Activated effector memory CD4-positive, alpha-beta T cell treated with Interleukin-2 at 50 U/mL for 16 hours (primary cell): Measurements from ENCODE around the gene HEPACAM.

ENCODE experiments used
- DNase-seq: peaks from one replicate; pipeline ENCODE4 v3.0.0-alpha.2; 2020

Gene HEPACAM

DNA sequence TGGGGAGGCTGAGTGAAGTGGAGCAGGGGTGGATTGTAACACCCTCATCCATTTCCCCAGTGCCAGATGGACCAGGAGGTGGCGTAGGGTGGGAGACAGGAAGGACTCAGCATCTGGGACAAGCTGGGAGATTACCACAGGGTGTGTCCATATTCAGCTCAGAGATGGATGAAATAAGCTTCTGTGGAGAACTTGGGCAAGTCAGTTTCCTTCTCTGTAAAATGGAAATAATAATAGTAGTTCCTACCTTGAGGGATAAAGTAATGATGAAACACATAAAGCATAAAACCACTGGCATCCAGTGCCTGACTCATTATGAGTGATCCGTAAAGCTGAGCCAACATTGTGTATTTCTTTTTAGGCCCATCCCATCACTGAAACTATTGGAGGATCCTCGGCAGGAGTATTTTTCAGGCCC lies 37.6 kb downstream of the HEPACAM start:
- DNase-seq, result no peak

DNA sequence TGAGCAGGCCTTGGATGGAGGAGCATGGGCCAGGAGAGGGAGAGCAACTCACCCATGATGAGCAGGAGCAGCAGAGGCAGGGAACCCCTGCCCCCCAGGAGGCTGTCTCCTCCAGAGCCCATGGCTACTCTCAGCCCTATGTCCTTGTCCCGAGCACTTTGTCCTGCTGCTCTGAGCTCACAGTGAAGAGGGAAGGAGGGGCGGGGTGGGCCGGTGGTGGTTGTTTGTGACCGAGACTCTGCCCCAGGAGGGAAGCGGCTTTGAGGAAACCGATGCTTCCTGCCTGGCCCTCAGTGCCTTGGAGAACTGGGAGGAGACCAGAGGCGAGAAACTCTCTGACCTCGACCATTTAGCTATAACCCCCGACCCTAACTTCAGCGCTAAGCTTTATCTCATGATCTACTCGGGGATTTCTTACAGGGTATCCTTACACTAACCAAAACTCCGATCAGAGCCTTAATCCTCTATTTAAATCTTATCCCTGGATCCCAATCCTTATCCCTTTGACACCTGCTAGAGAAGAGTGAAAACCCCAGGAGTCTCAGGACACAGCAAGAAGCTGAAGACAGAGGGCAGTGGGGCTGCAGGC lies 38.1 kb downstream of the HEPACAM start, which contains the start of gene ROBO4:
Gene ROBO4, minus strand, starts transcription at position 192 of the 589 bp plus-strand sequence. Its CDS starts 70 bp downstream, at position 122.
- DNase-seq, result no peak

DNA sequence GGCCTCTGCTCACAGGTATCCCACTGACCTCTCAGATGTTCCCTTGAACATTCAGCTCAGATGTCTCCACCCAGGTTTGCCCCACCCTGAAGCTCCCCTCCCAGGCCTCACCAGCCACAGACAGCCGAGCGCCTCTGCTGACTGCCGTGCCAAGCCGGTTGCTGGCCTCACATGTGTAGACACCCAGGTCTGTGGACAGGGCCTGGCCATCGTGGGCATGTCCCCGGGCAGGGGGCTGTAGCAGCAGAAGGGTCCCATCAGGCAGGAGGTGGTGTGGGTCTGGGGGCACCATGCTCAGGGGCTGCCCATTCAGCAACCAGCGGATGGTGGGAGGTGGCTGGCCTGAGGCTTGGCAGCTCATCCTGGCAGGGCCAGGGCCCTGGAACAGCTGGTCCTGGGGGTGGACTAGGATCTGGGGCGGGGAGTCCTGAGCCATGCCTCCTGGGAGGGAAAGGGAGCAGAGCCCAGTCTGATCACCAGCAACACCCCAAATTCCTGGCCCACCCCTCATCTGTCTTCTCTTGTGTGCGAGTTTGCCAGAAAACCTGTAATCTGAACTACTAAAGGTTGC lies 38.9 kb downstream of the HEPACAM start:
- no peak for DNase-seq

DNA sequence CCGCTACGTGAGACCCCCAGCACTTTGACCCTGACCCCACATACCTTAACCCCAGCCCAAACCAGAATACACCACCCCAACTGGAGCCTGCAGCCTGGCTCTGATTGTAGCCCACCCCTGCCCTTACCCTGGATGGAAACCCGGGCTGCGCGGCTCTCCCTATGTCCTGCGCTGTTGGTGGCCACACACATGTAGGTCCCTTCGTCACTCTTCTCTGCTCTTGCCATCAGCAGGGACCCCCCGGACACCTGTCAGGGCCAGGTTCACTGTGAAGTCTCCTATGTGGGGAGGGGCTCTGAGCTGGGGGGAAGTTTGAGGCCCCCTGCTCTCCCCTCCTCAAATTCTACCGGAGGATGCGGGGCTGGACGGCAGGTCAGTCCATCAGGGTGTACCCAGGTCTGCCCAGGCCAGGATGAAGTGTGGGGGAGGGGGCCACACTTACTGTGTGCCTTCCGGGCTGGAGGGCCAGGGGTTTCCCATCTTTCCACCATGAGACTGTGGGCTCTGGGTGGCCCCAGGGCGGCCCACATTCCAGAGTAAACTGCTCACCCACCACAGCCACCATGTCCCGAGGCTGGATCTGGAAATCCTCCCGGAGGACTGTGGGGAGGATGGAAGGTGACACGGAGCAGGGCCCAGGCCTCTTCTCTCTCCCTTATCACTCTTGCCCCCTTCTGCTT lies 39.6 kb downstream of the HEPACAM start:
- no peak for DNase-seq

DNA sequence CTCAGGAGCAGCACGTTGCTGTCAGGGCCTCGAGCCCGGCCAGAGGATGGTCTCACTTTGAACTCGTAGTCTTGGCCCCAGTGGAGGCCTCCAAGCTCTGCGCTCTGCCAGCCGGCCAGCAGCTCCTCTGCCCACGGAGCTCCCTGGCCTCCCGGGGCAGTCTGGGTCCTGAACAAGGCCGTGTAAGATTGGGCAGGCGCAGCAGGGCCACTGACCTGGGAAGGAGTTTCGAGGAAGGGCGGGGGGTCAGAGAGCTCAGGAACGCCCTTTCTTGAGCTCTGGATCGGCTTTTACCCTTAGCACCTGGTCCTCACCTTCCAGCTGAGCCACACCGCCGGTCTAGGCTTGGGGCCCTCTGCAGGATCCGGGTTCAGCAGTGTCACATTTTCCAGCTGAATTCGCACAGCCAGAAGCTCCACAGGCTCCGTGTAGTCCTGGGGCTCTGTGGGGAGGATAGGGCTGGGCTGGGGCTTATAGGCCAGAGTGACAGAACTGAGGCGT lies 40.3 kb downstream of the HEPACAM start:
- DNase-seq, result no peak

DNA sequence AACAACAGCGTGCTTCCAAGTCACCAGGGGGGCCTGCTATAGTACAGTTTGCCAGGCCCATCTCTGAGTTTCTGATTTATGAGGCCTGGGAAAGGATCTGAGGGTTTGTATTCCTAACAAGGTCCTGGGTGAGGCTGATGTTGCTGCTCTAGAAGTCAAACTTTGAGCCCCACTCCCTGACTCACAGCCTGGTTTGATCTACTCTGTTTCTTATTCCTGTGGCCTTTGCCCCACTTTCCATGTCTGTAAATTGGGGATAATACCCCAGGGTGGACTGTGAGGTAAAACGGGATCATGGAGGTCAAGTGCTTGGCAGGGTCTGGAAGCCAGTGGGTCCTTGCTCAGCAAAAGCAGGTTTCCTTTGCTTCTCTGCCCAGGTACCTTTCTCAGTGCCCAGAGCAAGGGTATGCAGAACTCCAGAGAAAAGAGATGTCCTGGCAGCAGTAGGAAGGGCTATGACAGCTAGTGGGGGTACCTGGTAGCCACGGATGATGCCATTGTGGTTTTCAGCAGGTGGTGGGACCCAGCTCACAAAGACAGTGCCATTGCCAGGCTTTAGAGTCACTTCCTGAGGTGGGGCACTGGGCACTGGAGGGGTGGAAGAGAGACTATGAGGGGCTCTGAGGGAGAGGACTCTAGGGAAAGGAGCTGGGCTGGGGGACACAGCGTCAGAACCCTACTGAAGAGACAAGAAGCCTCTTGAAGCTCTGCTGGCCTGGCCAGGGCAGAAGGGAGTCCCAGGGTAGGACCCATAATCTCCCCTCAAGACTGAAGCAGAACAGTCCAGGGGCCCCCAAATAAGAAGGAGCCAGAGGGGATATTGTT lies 41.0 kb downstream of the HEPACAM start:
- DNase-seq, result no peak

DNA sequence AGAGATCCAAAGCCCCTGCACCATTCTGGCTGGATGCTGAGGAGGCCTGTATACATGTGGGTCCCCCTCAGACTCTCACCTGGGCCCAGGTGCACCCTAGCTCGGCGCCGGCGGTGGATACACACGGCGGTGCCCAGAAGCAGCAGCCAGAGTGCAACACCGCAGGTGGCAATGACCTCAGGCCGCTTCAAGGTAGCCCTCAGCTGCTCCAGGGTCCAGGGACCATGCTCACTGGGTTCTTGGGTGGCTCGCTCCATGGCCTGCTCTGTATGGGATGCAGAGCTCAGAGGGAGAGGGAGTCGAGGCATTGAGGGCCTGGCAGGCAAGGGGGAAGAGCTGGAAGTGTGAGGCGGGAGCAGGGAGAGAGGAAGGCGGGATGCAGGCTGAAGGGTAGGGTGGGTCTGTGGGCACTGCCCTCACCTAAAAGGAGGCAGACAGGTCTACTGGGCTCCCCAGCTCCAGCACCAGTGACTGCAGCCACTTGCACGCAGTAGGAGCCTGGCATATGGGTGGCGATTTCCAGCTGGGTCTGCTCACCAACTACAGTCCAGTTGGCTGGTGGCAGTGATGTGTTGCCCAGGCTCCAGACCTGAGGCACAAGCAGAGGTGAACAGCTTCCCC lies 42.0 kb downstream of the HEPACAM start:
- no peak for DNase-seq

DNA sequence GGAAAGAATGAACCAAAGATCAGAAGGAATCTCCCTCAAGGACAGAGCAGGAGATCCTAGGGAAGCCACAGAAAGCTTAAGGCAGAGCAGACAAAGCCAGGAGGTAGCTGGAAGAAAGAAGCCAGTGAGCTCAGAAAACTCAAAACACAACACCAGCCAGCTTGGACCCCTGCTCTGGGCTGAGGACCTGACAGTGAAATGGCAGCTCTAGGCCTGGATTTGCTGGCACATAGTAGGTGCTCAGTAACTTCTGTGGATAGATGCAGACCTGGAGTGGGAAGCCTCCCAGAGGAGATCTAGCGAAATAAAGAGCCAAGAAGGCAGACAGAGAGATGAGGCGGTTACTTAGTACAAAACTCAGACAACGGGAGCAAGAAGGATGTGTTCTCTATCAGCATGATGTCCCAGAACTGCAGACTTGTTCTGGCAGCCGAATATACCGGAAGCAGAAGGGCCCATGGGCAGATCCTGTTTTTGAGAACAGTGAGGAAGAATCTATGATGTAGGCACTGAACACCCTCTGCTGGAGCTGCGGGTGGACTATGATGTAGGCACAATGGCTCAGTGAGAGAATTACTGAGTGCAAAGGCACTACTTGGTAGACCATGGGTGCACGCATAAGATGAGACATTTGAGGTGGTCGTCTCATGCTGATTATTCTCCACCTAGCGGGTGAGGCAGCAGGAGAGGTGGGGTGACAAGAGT lies 42.9 kb downstream of the HEPACAM start:
- DNase-seq, result no peak

DNA sequence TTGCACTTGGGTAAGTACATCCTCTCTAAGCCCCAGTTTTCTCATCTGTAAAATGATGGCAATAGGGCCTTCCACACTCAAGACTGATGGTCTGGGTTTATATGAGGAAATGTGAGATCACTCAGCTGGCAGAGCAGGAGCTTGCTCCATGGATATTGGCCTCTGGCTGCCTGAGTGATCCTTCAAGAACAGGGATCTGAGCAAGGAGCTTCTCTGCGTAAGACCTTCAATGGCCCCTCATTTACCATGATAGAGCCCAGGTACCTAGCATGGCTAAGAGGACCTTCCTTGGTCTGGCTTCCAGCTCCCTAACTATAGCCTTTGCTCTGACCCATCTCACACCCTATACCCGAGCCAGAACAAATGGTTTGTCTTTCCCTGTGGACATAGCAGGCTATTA lies 43.7 kb downstream of the HEPACAM start:
- DNase-seq, result no peak

DNA sequence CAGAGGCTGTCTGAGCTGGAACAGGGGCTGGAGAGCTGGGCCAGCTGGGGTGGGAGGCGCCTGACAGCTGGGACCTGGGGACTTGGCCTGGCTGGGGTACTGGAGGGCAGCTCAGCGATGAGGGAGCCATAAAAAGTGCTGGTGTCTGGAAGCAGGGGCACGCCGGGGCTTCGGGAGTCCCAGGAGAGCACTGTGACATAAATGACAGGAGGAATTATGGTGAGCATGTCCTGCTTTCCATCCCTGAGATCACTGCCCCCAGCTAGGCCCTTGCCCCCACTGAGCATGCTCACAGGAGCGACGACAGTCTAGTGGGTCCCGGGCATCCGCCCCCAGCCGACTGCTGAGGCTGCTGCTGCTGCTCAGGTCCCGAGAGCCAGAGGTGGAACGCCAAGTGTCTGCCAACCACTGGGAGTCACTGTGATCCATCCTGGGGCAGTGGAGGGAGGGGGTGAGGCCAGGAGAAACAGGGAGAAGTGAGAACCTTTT lies 44.4 kb downstream of the HEPACAM start:
- no peak for DNase-seq

DNA sequence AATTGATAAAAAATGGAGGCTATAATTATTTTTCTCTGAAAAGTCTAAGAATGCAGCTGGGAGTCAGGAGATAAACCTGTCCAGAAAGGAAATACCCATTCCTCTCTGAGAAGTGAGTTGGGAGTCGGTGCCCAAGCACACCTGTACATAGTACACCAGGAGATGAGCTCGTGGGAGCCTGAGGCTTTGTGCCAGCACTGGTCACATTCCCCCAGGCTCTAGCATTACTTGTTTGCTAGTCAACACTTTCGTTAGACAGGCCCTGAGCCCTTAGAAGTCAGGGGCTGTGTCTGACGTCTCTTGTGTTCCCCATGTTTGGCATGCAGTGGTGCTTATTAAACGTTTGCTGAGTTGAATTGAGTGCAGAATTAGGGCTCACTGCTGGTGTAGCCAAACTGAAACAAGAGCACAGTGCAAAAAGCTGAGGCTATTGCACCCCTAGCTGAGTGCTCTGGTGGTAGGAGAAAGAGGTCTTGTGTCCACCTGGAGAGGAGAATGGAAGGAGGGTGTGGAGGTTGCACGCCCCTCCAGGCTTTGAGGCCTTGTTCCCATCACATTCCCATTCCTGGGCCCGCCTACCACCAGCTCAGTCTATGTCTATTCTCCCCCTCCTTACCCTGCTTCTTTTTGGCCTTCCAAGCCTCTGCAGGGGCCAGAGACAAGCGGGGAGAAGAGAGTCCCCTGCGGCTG lies 45.0 kb downstream of the HEPACAM start:
- no peak for DNase-seq

DNA sequence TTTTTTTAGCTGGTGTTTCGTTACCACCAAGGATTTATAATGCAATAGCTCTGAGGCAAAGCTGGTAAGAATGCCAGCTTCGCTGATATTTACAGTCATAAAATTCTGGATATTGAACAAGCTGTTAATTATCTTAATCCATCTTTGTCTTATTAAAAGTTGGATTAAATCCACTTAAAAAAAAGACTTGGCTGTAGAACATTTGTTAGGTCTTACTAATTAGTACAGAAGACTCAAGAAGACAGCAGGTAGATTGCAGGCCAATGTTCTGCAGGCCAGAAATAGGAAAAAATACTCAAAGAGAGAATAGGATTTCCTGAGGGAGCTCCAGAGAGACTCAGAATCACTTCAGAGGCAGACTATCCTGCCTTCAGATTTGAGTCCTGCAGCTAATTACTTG lies 45.7 kb downstream of the HEPACAM start:
- DNase-seq, result no peak

DNA sequence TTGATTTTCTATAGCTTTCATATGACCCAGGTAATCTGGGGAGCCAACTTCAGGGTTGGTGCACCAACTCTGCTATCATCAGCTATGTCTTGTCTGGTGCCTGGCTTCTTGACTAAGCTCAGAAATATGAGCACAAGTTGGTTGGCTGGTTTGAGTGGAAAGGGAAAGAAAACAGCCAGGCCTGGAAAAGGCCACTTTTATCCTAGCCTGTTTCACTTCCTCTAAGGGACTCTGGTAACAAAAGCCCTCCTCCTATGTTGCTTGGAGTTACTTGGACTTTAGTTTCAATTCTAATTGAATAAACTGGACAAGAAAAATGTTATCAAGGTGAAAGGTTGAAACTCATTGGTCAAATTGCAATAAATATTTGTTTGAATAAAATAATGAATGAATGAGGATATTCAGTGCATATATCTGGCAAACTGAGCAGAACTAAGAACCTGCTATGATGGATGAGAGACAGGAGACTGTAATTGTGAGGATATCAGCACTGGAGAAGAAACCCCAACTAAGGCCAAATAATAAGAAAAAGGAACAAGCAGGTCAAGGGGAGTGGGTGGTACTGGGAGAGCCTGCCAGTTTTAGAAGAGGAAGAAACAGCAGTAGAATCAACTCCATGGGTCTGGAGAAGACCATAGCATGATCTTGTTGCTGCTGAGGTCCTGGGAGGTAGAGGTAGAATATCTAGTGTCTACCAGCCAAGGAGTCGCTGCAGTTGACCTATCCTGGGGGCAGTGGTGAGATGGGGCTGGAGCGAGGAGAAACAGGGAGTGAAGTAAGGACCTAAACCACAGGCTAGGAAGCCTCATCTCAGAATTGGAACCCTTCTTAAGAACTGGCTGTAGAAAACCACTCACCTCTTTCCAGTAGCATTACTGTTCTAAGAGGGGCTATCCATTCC lies 46.4 kb downstream of the HEPACAM start:
- no peak for DNase-seq

DNA sequence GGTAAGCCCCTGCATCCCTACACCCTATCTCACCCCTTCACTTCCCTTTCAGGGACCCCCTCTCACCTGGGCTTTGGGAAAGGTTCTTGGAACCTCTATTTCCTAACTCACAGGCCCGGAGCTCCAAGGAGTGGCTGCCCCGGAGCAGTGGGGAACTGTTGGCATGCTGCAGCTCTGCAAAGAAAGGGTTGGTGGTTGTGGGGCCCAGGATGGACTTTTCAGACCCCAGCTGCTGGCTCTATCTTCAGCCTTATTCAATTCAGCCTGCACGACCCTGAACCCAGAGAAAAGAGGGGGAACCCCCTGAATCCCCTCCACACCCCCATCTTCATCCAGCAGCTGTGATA lies 48.2 kb downstream of the HEPACAM start:
- no peak for DNase-seq

DNA sequence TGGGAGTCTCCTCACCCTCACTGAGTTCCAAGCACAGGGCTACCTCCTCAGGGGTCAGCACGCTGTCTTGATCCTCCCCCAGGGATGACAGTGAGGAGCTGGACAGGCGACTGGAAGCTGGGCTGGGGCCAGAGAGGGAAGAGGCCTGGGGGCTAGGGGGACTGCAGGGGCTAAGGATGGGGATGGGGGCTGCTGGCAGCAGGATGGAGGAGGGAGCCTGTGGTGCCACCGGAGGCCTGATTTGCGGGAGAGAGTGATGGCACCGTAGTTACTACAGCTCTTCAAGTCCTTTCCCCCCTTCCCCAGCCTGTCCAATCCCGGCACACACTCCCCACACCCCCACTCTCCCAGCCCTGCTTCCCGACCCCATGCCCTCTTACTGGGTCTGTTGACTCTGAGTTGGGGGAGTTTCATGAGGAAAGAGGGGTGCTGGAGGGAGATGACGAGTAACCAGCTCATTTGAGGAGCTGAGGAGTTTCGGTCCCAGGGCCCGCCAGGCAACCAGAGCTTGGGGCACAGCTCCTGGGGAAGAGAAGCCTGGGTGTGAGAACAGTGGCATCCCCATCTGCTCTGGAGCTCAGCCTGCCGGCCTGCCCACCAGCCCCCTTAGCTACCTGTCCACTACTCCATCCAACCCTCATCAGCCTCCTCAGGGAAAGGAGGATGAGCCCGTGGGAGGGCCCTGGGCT lies 48.7 kb downstream of the HEPACAM start:
- no peak for DNase-seq

DNA sequence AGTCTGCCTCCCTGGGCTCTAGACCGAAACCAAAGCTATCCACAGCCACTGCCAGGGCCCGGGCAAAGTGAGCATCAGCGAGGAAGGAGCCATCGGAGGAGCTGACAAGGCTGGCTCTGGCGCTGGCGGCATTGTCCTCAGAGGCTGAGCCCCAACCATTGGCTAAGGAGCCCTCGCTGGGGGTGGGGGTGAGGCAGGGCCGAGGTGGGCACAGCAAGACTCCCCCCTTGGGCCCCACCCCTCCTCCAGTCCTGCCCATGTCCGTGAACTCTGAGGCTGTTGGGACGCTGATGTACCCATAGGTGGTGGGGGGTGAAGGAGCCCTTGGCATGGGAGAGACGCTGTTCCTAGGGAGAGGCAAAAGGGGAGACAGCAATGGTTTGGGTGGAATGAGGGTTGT lies 49.4 kb downstream of the HEPACAM start:
- DNase-seq, result no peak

DNA sequence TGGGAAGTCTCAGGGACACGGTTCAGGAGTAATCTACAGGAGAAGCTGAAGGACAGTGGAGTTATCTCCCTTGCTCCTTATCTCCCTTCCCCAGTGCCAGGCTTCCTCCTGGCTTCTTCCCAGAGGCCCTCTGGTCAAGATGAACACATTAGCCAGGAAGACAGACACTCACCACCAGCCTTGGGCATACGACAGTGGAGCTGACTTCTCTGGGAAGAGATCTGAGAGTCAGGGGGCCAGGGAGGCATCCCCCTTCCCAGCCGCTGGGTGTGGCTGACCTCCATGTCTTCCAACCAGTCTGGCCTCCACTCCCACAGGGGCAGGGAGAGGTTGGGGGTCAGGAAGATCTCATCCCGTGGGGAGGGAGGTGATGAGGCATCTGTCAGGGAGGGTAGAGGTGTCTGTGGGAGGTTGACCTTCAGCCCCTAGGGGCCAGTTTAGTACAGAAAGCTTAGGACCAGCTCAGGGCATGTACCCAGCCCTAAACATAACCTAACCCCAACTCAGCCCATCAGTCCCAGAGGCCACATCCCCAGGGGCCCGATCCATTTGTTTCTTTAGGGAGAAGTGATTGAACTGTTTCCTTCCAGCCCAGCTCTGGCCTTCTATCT lies 50.9 kb downstream of the HEPACAM start:
- DNase-seq, result no peak

DNA sequence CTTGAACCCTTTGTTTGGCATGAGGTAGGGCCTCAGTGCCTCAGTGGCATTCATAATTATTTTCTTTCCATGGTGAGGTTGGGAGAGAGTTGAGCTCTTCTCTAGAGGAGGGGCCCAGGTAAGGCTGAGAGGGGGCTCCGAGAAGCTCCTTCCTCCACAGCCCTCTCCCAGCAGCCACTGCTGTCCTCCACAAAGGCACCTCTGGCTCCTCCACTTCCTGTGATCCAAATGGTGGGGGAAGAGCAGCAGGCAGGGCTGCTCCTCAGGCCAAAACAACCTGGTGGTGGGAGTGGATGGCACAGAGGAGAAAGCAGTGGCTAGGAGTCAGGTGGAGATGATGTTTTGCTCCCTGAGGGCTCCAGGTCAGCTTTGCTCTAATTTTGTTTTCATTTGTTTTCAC lies 51.5 kb downstream of the HEPACAM start:
- no peak for DNase-seq

DNA sequence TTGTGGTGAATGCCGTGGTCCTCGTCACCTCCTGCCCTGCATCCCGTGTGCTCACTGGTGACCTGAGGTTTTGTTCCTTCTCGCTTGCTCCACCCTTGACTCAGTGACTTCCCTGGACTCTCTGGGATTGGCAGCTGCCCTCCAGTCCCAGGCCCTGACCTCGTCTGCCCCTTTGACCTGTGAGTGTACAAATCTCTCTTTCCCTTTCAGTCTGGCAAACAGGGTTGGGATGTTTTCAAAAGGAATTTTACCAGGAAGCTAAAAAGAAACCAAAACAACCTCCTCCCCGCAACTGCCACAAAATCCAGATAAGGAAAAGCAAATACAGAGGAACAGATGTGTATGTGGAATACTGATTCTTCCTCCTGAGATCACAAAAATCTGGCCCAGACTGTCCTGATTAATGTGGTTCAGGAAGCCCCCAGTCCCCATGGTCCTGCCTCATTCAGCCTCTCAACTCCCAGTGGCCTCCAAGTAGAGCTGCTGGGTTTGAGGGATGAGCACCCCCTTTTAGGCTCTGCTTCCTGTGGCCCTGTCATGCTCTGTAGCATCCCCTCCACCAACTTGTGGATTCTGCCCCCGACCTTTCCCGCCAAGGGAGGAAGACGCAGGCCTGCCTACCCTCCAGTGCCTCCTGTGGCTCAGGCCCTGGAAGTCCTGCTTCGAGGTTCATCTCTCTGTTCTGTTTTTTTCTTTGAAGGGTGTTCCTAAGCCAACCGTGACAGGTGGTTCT lies 53.3 kb downstream of the HEPACAM start:
- DNase-seq, result no peak
